C4-2B (cell line): ENCODE data around the gene HS3ST4.

Experiments used
- H3K27ac ChIP-seq: fragments of 450-650 bp; 2 replicates; pipeline ENCODE4 v1.5.1; 2017
- ZFX ChIP-seq: fragments of 450-650 bp; IDR thresholded peaks from 2 replicates; pipeline ENCODE4 v1.6.1; 2017
- TF ChIP-seq, protein P1 (sequence below): fragments of 450-650 bp; conservative IDR thresholded peaks from 2 replicates; pipeline ENCODE4 v1.5.1; 2017; ENCODE audit warnings: mild to moderate bottlenecking

The HS3ST4 gene

DNA sequence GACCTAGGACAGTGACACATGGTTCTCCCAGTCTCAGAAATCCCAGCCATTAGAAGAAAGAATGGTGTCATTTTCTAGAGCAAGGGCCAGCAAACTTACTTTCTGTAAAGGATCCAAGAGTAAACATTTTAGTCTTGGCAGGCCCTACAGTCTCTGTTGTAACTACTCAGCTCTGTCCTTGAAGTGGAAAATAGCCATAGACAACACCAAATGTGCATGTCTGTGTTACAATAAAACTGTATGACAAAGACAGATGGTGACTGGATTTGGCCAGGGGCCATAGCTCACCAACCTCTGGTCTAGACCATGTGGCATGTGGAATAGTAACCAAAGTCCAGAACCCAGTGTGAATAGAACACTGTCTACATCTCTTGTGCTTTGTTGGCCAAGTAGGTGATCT lies 286.5 kb downstream of the HS3ST4 start:
- H3K27ac ChIP-seq, result no peak overlapping the region
- TF ChIP-seq ZFX, result no peak
- TF ChIP-seq, protein P1, sequence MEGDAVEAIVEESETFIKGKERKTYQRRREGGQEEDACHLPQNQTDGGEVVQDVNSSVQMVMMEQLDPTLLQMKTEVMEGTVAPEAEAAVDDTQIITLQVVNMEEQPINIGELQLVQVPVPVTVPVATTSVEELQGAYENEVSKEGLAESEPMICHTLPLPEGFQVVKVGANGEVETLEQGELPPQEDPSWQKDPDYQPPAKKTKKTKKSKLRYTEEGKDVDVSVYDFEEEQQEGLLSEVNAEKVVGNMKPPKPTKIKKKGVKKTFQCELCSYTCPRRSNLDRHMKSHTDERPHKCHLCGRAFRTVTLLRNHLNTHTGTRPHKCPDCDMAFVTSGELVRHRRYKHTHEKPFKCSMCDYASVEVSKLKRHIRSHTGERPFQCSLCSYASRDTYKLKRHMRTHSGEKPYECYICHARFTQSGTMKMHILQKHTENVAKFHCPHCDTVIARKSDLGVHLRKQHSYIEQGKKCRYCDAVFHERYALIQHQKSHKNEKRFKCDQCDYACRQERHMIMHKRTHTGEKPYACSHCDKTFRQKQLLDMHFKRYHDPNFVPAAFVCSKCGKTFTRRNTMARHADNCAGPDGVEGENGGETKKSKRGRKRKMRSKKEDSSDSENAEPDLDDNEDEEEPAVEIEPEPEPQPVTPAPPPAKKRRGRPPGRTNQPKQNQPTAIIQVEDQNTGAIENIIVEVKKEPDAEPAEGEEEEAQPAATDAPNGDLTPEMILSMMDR, result no peak

- TF ChIP-seq, protein P1, result no peak
- no peak for TF ChIP-seq ZFX
- no peak overlapping the region for H3K27ac ChIP-seq
These were observed 296.3 kb downstream of the HS3ST4 start for GRCh38 chr16:25988084-25988483.

DNA sequence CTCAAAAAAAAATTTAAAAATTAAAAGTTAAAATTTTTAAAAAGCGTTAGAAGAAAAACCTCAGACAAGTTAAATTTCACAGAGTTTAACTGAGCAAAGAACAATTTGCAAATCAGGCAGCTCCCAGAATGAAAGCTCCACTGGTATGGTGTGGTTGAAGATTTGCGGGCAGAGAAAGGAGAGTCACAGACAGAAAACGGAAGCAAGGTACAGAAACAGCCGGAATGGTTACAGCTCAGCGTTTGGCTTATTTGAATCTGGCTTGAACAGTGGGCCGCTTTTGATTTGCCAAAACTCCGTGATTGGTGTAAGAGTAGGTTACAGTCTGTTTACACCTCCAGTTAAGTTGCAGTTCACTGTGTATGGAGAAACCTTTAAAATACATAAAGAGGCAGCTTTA lies 297.1 kb downstream of the HS3ST4 start:
- H3K27ac ChIP-seq, result no peak overlapping the region
- TF ChIP-seq, protein P1, result no peak
- no peak for TF ChIP-seq ZFX

GRCh38 chr16:25996052-25996451 lies 304.3 kb downstream of the HS3ST4 start:
- no peak for TF ChIP-seq ZFX
- TF ChIP-seq, protein P1, result peak; percentile 31

DNA sequence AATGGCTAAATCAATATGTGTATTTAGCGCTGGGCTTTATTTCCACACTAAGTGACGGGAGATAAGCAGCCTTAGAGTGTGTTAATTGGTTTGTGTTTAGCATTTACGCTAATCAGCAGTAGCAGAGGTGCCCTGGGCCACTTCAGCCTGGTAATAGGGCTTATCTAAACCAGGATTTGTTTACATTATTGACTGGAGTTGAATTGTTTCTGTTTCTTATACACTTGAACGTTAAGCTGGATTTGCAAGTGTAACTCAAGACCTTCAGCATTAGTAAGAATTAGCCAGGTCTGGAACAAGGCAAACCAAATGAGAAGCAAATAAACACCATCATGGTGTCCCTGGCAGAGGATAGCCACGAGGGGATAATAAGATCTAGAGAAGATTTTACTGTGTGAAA lies 313.6 kb downstream of the HS3ST4 start:
- TF ChIP-seq, protein P1, result no peak
- TF ChIP-seq ZFX, result no peak
- no peak overlapping the region for H3K27ac ChIP-seq

More at GRCh38 chr16:25996052-25996451, 304.3 kb downstream of the HS3ST4 start:
- no peak overlapping the region for H3K27ac ChIP-seq

DNA sequence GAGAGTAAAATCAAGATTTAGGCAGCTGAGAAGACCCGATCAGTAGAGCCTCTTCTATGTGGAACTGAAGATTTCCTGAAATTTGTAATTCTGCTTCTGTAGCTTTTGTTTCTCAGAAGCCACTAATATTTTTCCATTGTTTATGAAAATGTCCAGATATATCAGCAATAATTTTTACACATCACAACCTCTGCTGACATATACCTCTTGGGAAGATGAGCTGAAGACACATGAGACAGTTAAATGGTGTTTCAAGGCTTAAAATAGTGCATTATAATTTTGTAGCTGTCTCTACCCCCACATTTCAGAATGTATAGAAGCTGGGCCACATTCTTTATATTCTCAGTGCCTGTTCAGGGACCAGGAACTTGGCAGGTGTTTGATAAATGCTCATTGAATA lies 320.6 kb downstream of the HS3ST4 start:
- TF ChIP-seq, protein P1, result no peak
- no peak for TF ChIP-seq ZFX
- no peak overlapping the region for H3K27ac ChIP-seq

DNA sequence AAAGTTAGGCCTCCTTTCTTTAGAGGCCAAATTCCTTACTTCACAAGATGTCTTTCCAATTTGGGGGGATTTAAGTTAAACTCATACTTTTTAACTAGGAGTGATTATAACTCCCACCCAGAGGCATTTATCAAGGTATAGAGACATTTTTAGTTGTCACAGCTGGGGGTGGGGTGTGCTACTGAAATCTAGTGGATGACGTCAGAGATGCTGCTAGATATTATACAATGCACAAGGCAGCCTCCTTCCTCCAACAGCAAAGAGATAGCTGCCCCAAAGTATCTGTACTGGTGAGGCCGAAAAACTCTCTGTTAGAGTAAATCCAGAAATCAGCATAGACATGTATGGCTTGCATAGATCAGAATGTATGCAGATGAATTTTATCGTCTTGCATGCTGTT lies 324.0 kb downstream of the HS3ST4 start:
- no peak for TF ChIP-seq ZFX
- TF ChIP-seq, protein P1, result no peak
- H3K27ac ChIP-seq, result no peak overlapping the region
